Prostate gland (tissue), 2 donors: ENCODE measurements around the gene SOX10. TPM values are rescaled to one million over a fixed set of nuclear protein-coding genes. Genes with fewer than 3 reads are reported as not detected.
"Not testable (repeated sequence)": the region's sequence is repeated elsewhere in the genome, so short reads cannot be mapped to it uniquely, and the experiment has no call there.

Experiments used
- DNase-seq: peaks from one replicate; pipeline ENCODE4 v3.0.0-alpha.2; 2019; ENCODE audit warnings: low spot score
- H3K27ac ChIP-seq, 2 donors: fragments of 200-600 bp; sonication (generic); 2 replicates each; pipeline ENCODE4 v1.5.1; 2017 to 2019
- H3K27me3 ChIP-seq: fragments of 200-600 bp; sonication (generic); replicated peaks from 2 replicates; pipeline ENCODE4 v1.5.1; 2019; ENCODE audit not compliant: insufficient read depth
- H3K36me3 ChIP-seq, 2 donors: fragments of 200-600 bp; sonication (generic); 1 replicate in 1 of 2; 2 replicates in 1 of 2; pipeline versions ENCODE4 v1.5.1 to v1.8.1; 2017 to 2019
- H3K4me1 ChIP-seq: fragments of 200-600 bp; sonication (generic); replicated peaks from 2 replicates; pipeline ENCODE4 v1.5.1; 2019
- H3K4me3 ChIP-seq, 2 donors: fragments of 200-600 bp; sonication (generic); 2 replicates each; pipeline ENCODE4 v1.5.1; 2017 to 2019
- H3K9me3 ChIP-seq: fragments of 200-600 bp; sonication (generic); 2 replicates; pipeline ENCODE4 v1.5.1; 2017
- CTCF ChIP-seq, 4 experiments: fragments of 200-600 bp in 2 of 4; fragments of 450-650 bp in 2 of 4; sonication (generic) in 2 of 4; IDR thresholded peaks; 1 replicate in 3 of 4; 2 replicates in 1 of 4; pipeline ENCODE4 v1.5.1; 2016 to 2019; ENCODE audit warnings: antibody characterized with exemption in 4 of 4, mild to moderate bottlenecking in 2 of 4, moderate library complexity in 2 of 4
- POLR2A ChIP-seq: fragments of 450-650 bp; IDR thresholded peaks from one replicate; pipeline ENCODE4 v1.6.1; 2016; ENCODE audit warnings: antibody characterized with exemption, mild to moderate bottlenecking
- POLR2AphosphoS5 ChIP-seq: sonication (generic); formaldehyde crosslinking; IDR thresholded peaks from one replicate; pipeline ENCODE4 v1.6.1; 2017; ENCODE audit warnings: antibody characterized with exemption
- WGBS: methylation state at CpG from one replicate; pipeline ENCODE4 v1.1.5; 2018; 5-methylcytosine and 5-hydroxymethylcytosine counted together
- intact Hi-C: fragments of 100-400 bp; cut with DNase I; formaldehyde crosslinking; loops from one replicate; pipeline ENCODE4 v1.14.2; 2022
- total RNA-seq, 2 donors: library from RNA; depleted of rRNA; stranded (reverse); fragments of >200 nt; gene quantifications; one replicate each; pipeline ENCODE4 v1.1.0, GENCODE V29; 2016

SOX10 gene
- total RNA-seq, 2 donors from 2014 or later = 3.3 to 8.1 TPM

GRCh38 chr22:37976547-37976946 is 7.8 kb downstream of the SOX10 start:
- intact Hi-C loops = no loop called here
- TF ChIP-seq CTCF (IDR thresholded peaks at IDR 0.05) (no peak), POLR2AphosphoS5 (no peak), POLR2A (no peak)
- Histone ChIP-seq H3K27ac (no peak overlapping the region), H3K9me3 (no peaks in the 10 kb centered on the region), H3K4me1 (no peaks in the 10 kb centered on the region), H3K27me3 (no peaks in the 10 kb centered on the region), H3K4me3 (no peak overlapping the region), H3K36me3 (no peaks in the 10 kb centered on the region)
- no peak for DNase-seq
- 94% methylated on average over 4 of the region's 4 CpGs for WGBS

- not testable (repeated sequence) for H3K4me3 ChIP-seq
- WGBS = 92% methylated on average over 8 of the region's 8 CpGs
Observed at GRCh38 chr22:37976022-37976421, 8.3 kb downstream of the SOX10 start.

GRCh38 chr22:37975153-37975552 is 9.2 kb downstream of the SOX10 start:
- Histone ChIP-seq H3K36me3 (no peaks in the 10 kb centered on the region), H3K4me1 (no peaks in the 10 kb centered on the region), H3K4me3 (no peak overlapping the region), H3K27ac (no peak overlapping the region), H3K9me3 (no peaks in the 10 kb centered on the region), H3K27me3 (no peaks in the 10 kb centered on the region)
- TF ChIP-seq POLR2A (no peak), POLR2AphosphoS5 (no peak), CTCF (IDR thresholded peaks at IDR 0.05) (no peak)
- 98% methylated on average over 2 of the region's 2 CpGs for WGBS
- intact Hi-C loops = no loop called here
- DNase-seq = no peak

More at GRCh38 chr22:37976022-37976421, 8.3 kb downstream of the SOX10 start:
- H3K27ac ChIP-seq, H3K4me1 ChIP-seq, H3K27me3 ChIP-seq, H3K36me3 ChIP-seq, intact Hi-C loops, H3K9me3 ChIP-seq, DNase-seq: not testable (repeated sequence)

GRCh38 chr22:37973271-37974170 is 10.8 kb downstream of the SOX10 start:
- no peak overlapping the region for H3K4me3 ChIP-seq
- intact Hi-C loops = no loop called here
- 90% methylated on average over 33 of the region's 33 CpGs for WGBS
- H3K36me3 ChIP-seq = no peaks in the 10 kb centered on the region
- TF ChIP-seq POLR2A (no peak), CTCF (IDR thresholded peaks at IDR 0.05) (no peak), POLR2AphosphoS5 (no peak)
- no peak overlapping the region for H3K27ac ChIP-seq
- H3K4me1 ChIP-seq = no peaks in the 10 kb centered on the region
- no peaks in the 10 kb centered on the region for H3K9me3 ChIP-seq
- DNase-seq = no peak
- no peaks in the 10 kb centered on the region for H3K27me3 ChIP-seq

GRCh38 chr22:37972527-37972926 is 11.8 kb downstream of the SOX10 start:
- no peak for DNase-seq
- WGBS = 70% methylated on average over 3 of the region's 3 CpGs
- Histone ChIP-seq H3K4me3 (no peak overlapping the region), H3K27me3 (no peaks in the 10 kb centered on the region), H3K27ac (no peak overlapping the region), H3K36me3 (no peaks in the 10 kb centered on the region), H3K9me3 (no peaks in the 10 kb centered on the region), H3K4me1 (no peaks in the 10 kb centered on the region)
- intact Hi-C loops = no loop called here
- TF ChIP-seq POLR2A (no peak), POLR2AphosphoS5 (no peak), CTCF (IDR thresholded peaks at IDR 0.05) (no peak)
